DMS153 (cell line): ENCODE data around the gene CD151.

Experiments used
- DNase-seq: peaks from one replicate; lab custom pipeline; 2025; lab: John Stamatoyannopoulos, UW

Gene CD151

DNA sequence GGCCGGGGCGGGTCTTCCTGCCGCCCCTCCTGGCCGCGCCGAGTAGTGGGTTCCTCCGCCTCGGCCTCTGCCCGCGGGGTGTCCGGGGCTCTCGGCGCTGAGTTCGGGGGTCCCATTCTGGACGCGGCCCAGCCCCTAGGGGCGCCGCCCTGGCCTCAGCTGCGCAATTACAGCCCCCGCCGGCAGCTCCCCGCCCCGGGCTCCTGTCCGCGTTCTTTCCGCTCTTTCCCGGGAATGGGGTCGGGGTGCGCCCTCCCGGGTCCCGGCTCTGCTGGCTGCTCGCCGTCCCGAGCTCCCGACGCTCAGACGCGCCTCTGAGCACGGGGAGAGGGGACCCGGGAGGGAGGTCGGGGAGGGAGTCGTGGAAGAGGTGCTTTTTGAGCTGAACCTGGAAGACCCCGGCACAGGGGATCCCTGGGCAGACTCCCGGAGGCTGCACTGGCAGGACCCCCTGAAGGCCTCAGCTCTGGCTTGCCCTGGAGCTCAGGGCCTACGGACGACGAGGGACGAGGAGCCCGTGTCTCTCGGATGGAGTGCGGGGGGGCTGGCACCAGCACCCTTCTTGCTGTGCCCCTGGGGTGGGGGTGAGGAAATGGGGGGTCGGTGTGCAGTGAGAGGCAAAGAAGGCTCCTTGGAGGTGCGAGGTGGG, 10.5 kb downstream of the CD151 start:
- DNase-seq, result no peak

DNA sequence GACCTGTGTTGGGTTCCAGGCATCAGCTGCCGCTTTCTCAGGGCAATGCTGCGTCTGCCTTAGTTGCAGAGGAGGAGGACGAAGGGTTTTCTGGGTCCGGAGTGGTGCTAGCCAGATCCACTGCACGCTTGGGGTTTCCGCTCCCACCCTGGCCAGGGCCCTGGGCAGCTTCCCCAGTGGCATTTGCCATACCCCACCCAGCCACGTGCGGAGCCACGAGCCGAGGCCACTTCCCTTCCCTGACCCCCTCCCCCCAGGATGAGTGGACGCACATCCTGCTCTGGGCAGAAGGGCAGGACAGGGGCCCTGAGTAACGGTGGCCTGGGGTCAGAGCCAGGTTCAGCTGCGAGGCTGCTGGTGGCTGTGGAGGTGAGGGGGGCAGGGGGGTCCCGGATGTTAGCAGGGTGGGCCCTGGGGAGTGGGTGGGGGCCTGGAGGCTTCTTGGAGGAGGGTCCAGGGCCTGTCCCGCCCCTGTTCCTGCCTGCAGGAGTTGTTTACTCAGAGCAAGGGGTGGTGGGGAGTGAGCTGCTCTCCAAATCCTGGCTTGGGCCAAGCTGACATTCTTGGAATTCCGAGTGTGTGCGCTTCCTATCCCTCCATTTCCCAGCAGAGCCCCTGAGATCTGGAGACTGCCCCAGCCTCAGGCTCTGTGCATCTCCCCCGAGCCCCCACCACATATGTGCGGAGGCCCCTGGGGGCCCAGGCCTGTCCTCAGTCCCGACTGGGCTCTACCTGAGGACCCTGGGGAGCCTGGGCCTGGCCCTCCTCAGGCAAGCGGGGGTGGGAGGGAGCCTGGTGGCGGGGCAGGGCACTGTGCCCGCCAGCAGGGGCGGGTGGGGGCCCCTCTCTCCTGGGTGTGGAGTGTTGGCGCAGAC, 11.3 kb downstream of the CD151 start:
- DNase-seq, result no peak

- no peak for DNase-seq
These were observed 12.2 kb downstream of the CD151 start for GRCh38 chr11:844693-845644.

DNA sequence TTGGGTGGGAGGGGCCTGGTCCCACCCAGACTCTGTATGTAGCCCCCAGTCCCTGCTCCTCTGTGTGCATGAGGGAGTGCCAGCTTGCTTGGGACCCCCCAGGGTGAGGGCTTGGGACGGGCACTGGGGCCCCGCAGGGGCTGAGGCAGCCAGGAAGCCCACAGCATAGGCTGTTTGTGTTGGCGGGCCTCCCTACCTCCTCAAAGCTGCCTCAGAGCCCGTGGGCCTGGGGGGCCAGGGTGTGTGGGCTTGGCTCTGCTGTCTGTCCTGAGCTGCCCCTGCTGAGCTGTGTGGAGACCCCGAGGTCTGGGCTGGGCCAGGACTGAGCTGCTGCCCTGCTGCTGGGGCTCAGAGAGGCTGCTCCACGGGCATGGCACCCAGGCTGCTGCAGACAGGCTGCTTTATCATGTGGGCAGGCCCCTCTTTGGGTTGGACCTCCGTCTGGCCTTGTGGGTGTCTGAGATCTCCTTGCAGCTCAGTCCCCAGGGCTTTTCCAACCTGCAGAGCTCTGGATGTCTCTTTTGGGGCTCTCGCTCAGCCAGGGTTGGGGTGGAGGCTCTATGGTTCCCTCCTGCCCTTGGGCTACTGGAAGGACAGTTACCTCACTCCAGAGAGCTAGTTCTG, 13.2 kb downstream of the CD151 start:
- DNase-seq, result no peak

- DNase-seq, result no peak
These were observed 13.8 kb downstream of the CD151 start for GRCh38 chr11:846496-847098.

GRCh38 chr11:847876-848275, 15.1 kb downstream of the CD151 start:
- no peak for DNase-seq

- no peak for DNase-seq
These were observed 15.7 kb downstream of the CD151 start for GRCh38 chr11:848380-848931.

- no peak for DNase-seq
These were observed 16.5 kb downstream of the CD151 start for GRCh38 chr11:849104-849824.

- DNase-seq, result no peak
These were observed 17.4 kb downstream of the CD151 start for GRCh38 chr11:849951-850774.

GRCh38 chr11:850775-851763, 18.3 kb downstream of the CD151 start:
- DNase-seq, result no peak

DNA sequence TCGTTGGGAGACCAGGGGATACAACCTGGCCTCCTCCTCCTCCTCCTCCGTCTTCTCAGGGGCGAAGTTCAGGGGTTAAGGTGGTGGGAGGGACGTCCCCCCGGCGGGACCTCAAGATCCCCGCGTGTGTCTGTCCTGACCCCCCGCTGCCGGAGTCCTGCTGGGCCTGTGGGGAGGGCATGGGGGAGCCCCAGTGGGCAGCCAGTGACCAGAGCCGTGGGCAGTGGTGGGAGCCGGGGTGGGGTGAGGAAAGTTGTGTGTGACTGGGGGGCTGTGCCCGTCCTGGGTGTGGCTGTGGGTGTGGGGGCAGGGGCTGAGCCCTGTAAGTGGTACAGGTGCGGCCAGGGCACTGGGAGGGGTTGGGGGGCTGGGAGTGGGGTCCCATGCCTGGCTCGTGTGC, 20.0 kb downstream of the CD151 start:
- DNase-seq, result no peak

GRCh38 chr11:853682-854448, 21.1 kb downstream of the CD151 start:
- DNase-seq, result no peak

DNA sequence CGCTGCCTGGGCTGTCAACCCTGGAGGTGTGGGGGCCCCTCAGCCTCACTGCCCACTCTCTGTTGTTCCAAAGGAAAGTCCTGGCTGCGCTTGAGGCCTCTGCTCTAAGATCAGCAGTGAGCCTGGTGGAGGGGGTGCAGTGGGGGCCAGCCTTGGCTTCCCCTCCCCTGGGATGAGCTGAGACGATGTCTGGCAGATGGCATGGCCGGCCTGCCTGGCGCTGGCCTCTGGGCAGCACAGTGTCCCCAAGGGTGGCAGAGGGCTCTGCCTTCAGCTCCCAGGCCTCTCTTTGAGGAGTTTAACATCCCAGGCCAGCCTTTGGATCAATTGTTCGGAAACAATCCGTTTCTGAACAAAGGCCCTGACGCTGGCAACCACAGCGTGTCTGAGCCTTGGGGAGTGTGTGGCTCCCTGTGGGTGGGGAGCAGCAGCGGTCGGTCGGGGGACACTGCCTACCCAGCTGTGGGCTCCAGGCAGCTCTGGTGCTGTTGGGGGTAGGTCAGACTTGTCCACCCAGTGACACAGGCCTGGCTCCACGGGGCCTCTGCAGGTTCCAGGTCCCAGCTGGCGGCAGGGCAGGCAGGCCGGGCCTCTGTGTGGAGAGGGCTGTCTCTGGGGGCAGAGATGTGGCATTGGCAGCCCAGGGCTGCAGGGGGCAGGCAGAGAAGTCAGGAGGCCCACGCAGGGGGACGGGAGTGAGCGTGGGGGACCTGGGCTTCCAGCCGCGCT, 22.0 kb downstream of the CD151 start:
- no peak for DNase-seq

DNA sequence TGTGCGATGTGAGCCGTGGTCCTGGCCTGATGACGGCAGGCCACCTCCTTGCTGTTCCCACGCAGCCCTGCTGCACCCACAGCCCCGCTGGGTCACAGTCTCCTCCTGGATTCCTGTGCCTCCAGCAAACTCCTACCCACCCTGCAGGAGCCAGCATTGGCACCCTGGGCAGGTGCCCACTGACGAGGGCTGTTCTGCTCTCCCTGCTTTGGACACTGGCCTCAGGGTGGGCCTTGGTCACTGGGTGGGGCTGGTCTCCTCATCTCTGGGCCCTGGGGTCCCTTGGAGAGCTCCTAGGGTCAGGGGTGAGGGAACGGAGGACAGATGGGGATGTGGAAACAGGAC, 22.6 kb downstream of the CD151 start:
- DNase-seq, result no peak

- DNase-seq, result no peak
These were observed 23.0 kb downstream of the CD151 start for GRCh38 chr11:855796-856195.

- no peak for DNase-seq
These were observed 23.6 kb downstream of the CD151 start for GRCh38 chr11:856397-856796.
